ENCODE data around the gene NOC2L.
A peak's percentile ranks its signal among the peaks of the same experiment; 100 is the strongest.

NOC2L gene

DNA sequence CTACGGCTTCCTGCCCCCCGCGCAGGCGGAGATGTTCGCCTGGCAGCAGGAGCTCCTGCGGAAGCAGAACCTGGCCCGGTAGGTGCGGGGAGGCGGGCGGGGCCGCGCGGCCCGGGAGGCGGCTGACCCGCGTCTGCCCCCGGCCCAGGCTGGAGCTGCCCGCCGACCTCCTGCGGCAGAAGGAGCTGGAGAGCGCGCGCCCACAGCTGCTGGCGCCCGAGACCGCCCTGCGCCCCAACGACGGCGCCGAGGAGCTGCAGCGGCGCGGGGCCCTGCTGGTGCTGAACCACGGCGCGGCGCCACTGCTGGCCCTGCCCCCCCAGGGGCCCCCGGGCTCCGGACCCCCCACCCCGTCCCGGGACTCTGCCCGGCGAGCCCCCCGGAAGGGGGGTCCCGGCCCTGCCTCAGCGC is 16.6 kb downstream of the NOC2L start:
- Histone ChIP-seq H3K27me3 (ENCODE audit: low read depth) (no peaks in the 10 kb centered on the region), H3K36me3 (replicated peaks) (peaks cover 37% of the 10 kb centered on the region), H3K4me1 (peaks cover 22% of the 10 kb centered on the region), H3K4me3 (peak overlapping the region; percentile 37), H3K9me3 (no peaks in the 10 kb centered on the region)
- in situ Hi-C loops (cut with MboI; ENCODE audit: low sequenced_read_pairs) = no loop called here
- peak in 1 of 2 experiments; percentile 51 for DNase-seq (ENCODE audit: low spot score in 2 of 2)

DNA sequence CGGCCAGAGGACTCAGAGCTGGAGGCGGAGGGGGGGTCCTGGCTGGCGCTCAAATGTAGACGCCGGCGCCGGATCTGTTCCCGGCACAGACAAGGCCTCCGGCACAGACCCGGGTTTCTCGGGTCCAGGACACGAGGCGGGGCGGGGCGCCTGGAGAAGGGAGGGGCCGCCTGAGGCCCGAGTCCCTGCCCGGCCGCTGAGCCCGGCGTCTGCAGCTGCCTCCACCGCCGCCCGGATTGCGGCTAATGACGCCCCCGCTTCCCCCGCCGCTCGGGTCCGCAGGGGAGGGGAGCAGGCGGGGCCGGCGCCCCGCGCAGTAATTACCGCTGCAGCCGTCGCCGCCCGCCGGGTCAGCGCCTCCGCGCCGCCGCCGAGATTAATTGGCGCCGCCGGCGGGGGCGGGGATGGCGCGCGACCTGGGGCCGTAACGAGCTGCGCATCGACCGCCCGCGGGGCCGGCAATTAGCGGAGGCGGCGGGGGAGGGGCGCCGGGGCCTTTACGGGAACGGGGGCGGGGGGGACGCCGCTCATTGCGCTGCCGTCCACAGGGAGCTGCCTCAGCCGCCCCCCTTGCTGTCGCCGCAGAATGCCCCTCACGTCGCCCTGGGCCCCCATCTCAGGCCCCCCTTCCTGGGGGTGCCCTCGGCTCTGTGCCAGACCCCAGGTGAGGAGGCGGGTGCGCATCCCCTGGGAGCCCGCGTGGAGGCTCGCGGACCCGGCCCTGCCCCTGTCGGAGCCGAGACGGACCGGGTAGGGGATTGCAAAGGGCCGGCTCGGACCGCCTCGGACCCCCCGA is 17.3 kb downstream of the NOC2L start:
- in situ Hi-C loops (cut with MboI; ENCODE audit: low sequenced_read_pairs) = no loop called here
- peaks cover 22% of the 10 kb centered on the region for H3K4me1 ChIP-seq
- H3K36me3 ChIP-seq (replicated peaks) = peaks cover 31% of the 10 kb centered on the region
- peak overlapping the region; percentile 37 for H3K4me3 ChIP-seq
- DNase-seq (ENCODE audit: low spot score in 2 of 2) = peak; percentile 72 to 85
- no peaks in the 10 kb centered on the region for H3K27me3 ChIP-seq (ENCODE audit: low read depth)
- no peaks in the 10 kb centered on the region for H3K9me3 ChIP-seq

DNA sequence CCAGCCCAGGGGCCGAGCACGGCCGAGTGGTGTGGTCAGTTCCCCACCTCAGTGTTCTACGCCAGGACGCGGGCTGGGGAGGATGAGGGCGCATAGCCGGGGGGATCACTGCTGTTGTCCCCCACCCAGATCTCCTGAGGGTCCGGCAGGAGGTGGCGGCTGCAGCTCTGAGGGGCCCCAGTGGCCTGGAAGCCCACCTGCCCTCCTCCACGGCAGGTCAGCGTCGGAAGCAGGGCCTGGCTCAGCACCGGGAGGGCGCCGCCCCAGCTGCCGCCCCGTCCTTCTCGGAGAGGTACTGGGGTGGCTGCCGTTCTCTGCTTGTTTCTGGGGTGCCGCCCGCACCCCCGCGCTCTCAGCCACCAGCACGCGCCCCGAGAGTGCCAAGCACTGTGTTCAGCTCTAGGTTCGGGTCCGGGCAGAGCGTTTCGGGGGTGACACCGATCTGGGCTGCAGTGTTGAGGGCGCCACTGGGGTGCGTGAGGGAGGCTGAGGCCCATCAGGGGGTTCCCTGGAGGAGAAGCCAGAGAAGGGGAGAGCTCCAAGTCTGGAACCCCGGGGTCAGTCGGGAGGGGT is 18.0 kb downstream of the NOC2L start:
- DNase-seq (ENCODE audit: low spot score in 2 of 2) = no peak
- Histone ChIP-seq H3K4me1 (peaks cover 22% of the 10 kb centered on the region), H3K27me3 (ENCODE audit: low read depth) (no peaks in the 10 kb centered on the region), H3K36me3 (replicated peaks) (peaks cover 24% of the 10 kb centered on the region), H3K4me3 (peak overlapping the region; percentile 24), H3K9me3 (no peaks in the 10 kb centered on the region)
- in situ Hi-C loops (cut with MboI; ENCODE audit: low sequenced_read_pairs) = no loop called here

DNA sequence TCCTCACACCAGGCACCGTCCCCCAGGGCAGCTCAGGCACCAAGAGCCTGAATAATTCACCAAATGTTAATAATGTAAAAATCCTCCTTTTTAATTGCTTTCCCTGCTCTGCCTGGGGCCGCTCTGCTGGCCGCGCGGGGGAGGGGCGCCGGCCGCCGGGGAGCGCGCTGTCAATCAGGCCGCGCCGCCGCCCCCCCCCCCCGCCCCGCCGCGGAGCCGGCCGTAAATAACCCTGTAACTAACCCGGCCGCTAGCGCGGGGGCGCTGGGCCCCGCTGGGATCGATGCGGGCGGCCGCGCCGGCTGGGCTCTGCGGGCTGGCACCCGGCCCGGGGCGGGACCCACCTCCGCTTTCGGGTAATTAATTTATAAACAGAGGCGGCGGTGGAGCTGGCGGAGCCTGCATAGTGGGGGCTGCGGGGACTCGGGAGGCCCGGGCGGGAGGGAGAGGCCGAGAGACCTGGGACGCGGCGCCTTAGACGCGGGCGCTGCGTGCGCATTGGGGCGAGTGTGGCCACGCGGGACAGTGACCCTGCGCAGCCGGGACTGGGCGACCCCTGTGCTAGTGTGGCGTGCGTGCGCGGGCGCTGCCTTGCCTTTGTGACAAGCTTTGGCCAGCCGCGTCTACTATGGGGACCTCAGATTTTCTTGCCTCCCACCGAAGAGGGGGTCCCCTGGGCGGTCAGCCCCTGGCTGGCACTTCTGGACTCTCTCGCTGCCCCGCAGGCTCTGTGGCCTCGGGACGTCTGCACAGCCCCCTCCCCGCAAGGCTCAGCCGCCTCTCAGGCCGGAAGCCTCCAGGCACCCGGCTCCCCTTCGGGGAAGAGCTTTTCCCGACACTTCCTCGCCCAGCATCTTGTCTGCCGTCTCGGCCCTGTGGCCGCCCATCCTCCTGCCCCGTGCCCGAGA is 18.7 kb downstream of the NOC2L start:
- Histone ChIP-seq H3K9me3 (no peaks in the 10 kb centered on the region), H3K36me3 (replicated peaks) (peaks cover 16% of the 10 kb centered on the region), H3K4me1 (peaks cover 29% of the 10 kb centered on the region), H3K27me3 (ENCODE audit: low read depth) (no peaks in the 10 kb centered on the region), H3K4me3 (peak overlapping the region; percentile 24)
- in situ Hi-C loops (cut with MboI; ENCODE audit: low sequenced_read_pairs) = no loop called here
- peak; percentile 63 to 79 for DNase-seq (ENCODE audit: low spot score in 2 of 2)

DNA sequence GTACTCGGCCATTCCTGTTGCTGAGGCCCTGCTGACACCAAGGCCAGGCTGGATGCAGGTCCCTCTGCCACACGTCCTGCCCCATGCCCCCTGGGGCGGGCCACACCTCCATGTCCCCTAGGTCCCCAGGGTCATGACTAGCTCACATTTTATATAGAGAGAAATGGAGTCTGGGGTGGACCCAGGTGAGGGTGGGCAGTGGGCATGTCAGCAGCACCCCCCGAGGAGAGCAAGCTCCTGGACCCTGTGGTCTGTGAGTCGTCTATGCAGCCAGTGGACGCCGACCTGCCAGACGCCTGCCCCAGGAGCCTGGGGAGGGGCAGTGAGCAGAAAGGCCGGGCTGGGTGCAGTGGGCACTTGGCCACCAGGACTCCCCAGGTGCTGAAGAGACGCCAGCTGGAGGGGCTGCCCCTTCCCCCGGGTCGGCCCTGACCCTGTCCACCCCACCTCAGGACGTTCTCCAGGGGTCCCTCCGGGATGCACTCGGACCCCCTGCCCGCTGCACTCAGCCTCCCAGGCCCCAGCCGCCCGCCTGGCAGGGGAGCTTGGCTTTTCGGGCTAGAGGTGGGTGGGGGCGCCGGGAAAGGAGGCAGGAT is 19.4 kb downstream of the NOC2L start:
- in situ Hi-C loops (cut with MboI; ENCODE audit: low sequenced_read_pairs) = no loop called here
- Histone ChIP-seq H3K9me3 (no peaks in the 10 kb centered on the region), H3K4me1 (peaks cover 31% of the 10 kb centered on the region), H3K27me3 (ENCODE audit: low read depth) (no peaks in the 10 kb centered on the region), H3K4me3 (no peak overlapping the region), H3K36me3 (replicated peaks) (peaks cover 9% of the 10 kb centered on the region)
- no peak for DNase-seq (ENCODE audit: low spot score in 2 of 2)

DNA sequence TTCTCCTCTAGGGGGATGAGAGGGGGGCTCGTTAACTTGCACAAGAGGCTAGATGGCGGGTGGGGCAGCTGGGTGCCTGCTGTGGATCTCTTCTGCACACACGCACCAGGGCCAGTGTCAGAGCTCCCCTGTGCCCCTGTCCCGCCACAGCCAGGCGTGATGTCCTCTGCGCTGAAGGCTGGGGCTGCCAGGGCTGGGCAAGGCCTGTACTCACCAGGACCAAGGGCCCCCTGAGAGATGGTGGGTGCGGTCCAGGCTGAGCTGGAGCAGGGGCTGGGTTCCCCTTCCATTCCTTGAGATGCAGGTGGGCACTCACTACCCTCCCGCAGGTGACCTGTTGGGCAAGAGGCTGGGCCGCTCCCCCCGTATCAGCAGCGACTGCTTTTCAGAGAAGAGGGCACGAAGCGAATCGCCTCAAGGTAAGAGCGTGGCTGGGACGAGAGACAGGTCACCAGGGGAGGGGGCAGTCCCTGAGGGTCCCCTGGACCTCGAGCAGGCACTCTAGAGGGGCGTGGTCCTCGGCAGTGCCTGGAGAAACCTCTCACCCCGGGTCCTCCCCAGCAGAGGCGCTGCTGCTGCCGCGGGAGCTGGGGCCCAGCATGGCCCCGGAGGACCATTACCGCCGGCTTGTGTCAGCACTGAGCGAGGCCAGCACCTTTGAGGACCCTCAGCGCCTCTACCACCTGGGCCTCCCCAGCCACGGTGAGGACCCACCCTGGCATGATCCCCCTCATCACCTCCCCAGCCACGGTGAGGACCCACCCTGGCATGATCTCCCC is 20.2 kb downstream of the NOC2L start:
- in situ Hi-C loops (cut with MboI; ENCODE audit: low sequenced_read_pairs) = no loop called here
- Histone ChIP-seq H3K4me3 (no peak overlapping the region), H3K4me1 (peaks cover 31% of the 10 kb centered on the region), H3K9me3 (no peaks in the 10 kb centered on the region), H3K36me3 (replicated peaks) (peaks cover 3% of the 10 kb centered on the region; the same call in 1 of the 2 replicates), H3K27me3 (ENCODE audit: low read depth) (no peaks in the 10 kb centered on the region)
- DNase-seq (ENCODE audit: low spot score in 2 of 2) = no peak

DNA sequence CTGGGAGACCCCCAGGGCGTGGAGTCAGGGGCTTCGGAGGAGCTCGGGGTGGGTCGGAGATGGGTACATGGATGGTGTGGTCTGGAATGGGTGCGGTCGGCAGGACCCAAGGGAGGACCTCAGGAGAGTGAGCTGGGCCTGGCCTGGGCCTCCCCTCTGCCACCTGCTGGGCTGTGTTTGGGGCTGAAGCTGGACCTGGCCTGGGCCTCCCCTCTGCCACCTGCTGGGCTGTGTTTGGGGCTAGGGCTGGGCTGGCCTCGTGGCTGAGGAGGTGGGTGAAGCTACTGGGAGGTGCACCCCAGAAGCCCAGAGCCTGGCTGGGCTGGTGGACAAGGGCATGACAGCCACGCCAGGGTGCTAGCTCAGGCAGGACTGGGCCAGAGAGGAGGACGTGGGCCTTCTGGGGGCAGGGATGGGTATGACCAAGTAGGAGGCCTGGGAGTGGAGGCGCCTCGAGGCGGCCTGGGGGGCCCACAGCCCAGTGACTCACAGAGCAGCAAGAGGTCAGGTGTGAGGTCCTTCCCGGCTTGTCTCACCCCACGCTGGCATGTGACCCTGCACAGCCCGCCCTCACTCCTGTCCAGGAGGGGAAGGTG is 20.9 kb downstream of the NOC2L start:
- in situ Hi-C loops (cut with MboI; ENCODE audit: low sequenced_read_pairs) = no loop called here
- Histone ChIP-seq H3K27me3 (ENCODE audit: low read depth) (no peaks in the 10 kb centered on the region), H3K4me3 (no peak overlapping the region), H3K4me1 (peaks cover 31% of the 10 kb centered on the region), H3K9me3 (no peaks in the 10 kb centered on the region), H3K36me3 (replicated peaks) (no peaks in the 10 kb centered on the region)
- DNase-seq (ENCODE audit: low spot score in 2 of 2) = peak in 1 of 2 experiments; percentile 49

DNA sequence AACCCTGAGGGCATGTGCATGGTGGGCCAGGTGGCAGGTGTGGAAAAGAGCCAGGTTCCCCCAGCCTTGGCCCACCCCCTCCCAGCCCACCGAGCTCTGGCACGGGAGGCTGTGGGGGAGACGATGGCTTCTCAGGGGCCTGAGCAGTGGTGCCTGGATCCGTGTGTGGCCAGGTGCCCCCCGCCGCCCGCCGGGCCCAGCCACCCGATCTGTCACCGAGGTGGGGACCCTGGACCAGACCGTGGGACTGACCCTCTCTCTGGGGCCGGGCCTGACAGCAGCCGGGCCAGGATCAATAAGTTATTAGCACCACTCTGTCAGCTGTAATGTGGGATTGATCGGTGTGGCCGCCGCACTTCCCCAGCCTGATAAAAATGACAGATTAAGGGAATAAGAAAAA is 21.5 kb downstream of the NOC2L start:
- no peak for DNase-seq (ENCODE audit: low spot score in 2 of 2)
- Histone ChIP-seq H3K4me1 (peaks cover 28% of the 10 kb centered on the region), H3K27me3 (ENCODE audit: low read depth) (no peaks in the 10 kb centered on the region), H3K4me3 (no peak overlapping the region), H3K9me3 (no peaks in the 10 kb centered on the region), H3K36me3 (replicated peaks) (no peaks in the 10 kb centered on the region)
- in situ Hi-C loops (cut with MboI; ENCODE audit: low sequenced_read_pairs) = no loop called here

DNA sequence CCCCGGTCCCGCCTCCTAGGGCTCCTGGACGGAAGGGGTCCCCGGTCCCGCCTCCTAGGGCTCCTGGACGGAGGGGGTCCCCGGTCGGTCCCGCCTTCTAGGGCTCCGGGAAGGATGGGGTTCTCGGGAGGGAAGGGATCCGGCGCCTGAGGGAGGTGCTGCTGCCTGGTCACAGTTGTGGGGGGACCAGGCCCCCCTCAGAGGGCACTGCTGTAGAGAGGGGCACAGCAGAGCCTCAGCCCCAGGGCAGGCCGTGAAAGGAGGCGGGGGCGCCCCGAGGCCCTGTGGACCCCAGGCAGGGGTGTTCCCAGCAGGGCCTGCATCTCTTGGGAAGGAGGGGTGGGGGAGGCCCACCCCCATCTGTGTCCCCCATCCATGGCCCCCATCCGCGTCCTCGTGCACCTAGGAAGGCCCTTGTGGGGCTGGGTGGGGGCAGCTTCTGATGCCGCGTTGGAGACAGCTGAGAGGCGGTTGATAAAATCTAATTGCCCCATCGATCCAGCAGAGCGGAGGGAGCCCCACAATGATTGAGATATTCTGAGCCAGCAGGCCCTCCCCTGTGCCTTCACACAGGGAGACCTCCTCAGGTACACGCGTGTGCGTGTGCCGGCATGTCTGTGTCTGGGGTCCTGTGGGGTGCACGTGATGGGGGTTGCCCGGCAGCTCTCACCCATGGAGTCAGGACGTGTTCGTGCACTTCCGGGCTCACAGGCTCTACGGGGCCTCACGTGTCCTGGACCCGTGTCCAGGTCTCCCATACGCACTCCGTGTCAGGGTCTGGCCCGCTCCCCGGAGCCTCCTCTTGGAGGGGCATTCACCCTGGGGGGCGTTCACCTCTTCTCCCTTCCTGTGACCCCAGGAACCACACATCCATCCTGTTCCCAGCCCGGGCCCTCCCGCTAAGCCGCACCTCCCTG is 22.4 kb downstream of the NOC2L start:
- Histone ChIP-seq H3K27me3 (ENCODE audit: low read depth) (no peaks in the 10 kb centered on the region), H3K9me3 (no peaks in the 10 kb centered on the region), H3K36me3 (replicated peaks) (no peaks in the 10 kb centered on the region), H3K4me1 (peaks cover 27% of the 10 kb centered on the region), H3K4me3 (no peak overlapping the region)
- in situ Hi-C loops (cut with MboI; ENCODE audit: low sequenced_read_pairs) = no loop called here
- no peak for DNase-seq (ENCODE audit: low spot score in 2 of 2)

DNA sequence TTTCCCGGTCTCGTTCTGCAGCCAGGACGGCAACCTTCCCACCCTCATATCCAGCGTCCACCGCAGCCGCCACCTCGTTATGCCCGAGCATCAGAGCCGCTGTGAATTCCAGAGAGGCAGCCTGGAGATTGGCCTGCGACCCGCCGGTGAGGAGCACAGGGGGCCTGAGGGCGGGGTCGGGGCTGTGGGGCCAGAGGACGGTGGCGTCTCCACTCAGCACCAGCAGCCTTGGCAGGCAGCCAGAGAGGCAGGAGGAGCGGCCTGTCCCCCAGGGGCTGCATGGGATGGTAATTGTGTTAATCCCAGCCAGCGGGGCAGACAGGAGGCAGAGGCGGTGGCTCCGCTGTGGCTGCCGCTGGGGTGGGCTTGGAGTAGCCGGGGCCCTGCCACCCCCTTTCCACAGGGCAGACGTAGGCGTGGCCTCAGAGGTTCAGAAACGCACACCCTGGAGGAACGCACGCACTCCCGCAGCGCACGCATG is 23.3 kb downstream of the NOC2L start:
- H3K4me3 ChIP-seq = no peak overlapping the region
- peak; percentile 72 to 92 for DNase-seq (ENCODE audit: low spot score in 2 of 2)
- no peaks in the 10 kb centered on the region for H3K27me3 ChIP-seq (ENCODE audit: low read depth)
- H3K9me3 ChIP-seq = no peaks in the 10 kb centered on the region
- in situ Hi-C loops (cut with MboI; ENCODE audit: low sequenced_read_pairs) = no loop called here
- H3K36me3 ChIP-seq (replicated peaks) = peaks cover under 1% of the 10 kb centered on the region
- H3K4me1 ChIP-seq = peaks cover 19% of the 10 kb centered on the region

DNA sequence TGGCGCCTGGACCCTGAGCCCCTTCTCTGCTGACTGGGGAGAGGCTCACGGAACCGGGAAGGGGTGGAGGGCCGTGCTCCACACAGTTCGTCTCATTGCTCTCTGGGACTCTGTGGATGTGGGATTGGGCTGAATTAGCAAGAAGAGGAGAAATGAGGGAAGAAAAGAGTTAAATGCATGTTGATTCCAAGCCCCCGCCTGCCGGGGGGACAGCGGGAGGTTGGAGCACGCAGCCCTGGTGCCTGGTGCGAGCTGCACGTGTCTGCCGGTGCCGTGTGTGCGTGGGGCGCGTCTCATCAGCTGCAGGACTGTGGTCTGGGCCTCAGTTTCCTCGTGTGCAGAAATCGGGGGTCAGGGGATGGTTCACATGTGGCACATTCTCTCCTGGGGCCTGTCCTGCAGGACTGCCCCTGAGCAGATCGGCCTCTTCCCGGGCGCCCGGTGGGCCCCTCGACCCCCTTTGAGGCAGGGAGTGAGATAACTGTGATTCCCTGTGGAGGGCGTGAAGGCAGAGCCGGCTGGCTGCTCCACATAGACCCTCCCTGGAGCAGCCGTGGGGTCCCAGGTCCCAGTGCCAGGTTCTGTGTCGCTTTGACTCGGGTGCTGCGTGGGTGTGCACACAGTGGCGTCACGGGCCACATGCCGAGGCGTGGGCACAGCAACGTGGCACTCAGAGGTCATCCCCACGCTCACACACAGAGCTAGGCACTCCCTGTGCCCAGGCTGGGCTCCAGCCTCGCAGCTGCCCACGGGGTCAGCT is 23.9 kb downstream of the NOC2L start:
- DNase-seq (ENCODE audit: low spot score in 2 of 2) = no peak
- Histone ChIP-seq H3K36me3 (replicated peaks) (peaks cover 4% of the 10 kb centered on the region), H3K4me3 (no peak overlapping the region), H3K9me3 (no peaks in the 10 kb centered on the region), H3K27me3 (ENCODE audit: low read depth) (no peaks in the 10 kb centered on the region), H3K4me1 (peaks cover 13% of the 10 kb centered on the region)
- in situ Hi-C loops (cut with MboI; ENCODE audit: low sequenced_read_pairs) = no loop called here

Data from HAP-1 (cell line).